Sciatic nerve (tissue), 2 donors: ENCODE results near the gene EPS15. TPM values are rescaled to one million over a fixed set of nuclear protein-coding genes. Genes with fewer than 3 reads are reported as not detected.
"Not testable (repeated sequence)": the region's sequence is repeated elsewhere in the genome, so short reads cannot be mapped to it uniquely, and the experiment has no call there.

ENCODE experiments used
- ATAC-seq: fragments of 200-7000 bp; cut with Tn5 transposase; one replicate; pipeline ENCODE4 v1.9.1; 2020; ENCODE audit warnings: mild to moderate bottlenecking, moderate library complexity
- DNase-seq: peaks from one replicate; pipeline ENCODE4 v3.0.0-alpha.2; 2020; ENCODE audit warnings: low spot score
- intact Hi-C: fragments of 100-400 bp; cut with DNase I; formaldehyde crosslinking; loops from one replicate; pipeline ENCODE4 v1.14.2; 2022
- total RNA-seq: library from RNA; stranded (reverse); fragmentation: NEBNext Ultra II Directional; extraction: Animal tissue kit (Norgen Biotek cat#: 25700); gene quantifications from one replicate; pipeline ENCODE4 v1.2.1, GENCODE V29; 2021
- donor health status: DM: no; HTN: no; CAD: no.
- donor health status: DM: no; HTN: no; CAD: no.

Gene EPS15
- total RNA-seq, 1 donor from 2014 or later, result 119 TPM

GRCh38 chr1:51518033-51518585 lies 957 bp downstream of the EPS15 start:
- intact Hi-C loops, result no loop called here
- ATAC-seq (peak; percentile 55), DNase-seq (peak; percentile 66)

DNA sequence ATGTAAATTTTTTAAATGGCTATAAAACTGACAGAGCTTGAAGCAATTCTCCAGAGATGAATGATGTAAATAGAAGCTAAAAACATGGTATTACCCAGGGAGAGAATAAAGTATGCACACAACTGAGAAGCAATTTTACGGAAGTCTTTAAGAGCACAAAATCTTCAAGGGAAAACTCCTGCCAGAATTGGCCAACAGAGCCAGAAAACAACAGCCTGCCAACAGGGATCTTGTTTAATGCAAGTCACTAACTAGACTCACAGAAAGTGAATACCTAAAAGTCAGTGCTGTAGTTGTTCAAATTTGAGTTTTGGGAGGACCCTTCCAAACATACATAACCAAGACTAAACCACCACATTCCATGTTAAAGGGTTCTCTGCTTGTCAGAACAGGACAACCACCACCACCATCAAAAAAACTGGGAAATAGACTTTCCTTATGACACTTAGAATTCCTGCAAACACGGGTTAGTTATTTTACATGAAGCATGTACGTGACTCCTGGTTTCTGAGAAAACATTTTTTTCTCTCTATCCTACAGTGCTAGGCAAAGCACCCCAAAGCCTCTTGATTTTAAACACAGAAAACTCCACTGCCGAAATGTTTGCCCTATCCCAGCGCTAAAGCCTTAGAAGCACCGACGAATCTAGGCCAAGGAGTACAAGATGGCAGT lies 1.6 kb downstream of the EPS15 start:
- ATAC-seq, result no peak
- no peak for DNase-seq
- intact Hi-C loops, result no loop called here

DNA sequence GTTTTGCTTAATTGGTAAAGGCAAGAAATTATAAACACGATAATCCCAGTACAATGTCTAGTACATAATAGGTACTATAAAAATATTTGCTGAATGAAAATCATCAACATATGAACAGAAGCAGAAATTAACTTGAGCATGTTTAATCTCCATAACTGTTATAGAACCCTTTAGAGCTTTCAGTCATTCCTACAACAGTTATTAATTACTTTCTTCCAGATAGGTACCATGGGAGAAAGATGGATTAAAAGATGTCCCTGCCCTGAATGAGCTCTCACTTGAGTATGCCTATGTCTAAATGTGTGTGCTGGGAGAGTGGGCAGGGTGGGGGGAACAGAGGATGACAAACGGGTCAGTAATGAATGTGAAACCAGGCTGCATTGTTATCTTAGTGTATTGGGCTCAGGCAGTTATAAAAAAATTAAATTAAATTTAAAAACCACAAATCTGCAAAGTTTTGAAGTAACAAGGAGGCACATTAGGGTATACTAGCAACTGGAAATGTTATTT lies 2.4 kb downstream of the EPS15 start:
- DNase-seq (no peak), ATAC-seq (no peak)
- intact Hi-C loops, result no loop called here

GRCh38 chr1:51515982-51516648 lies 3.0 kb downstream of the EPS15 start:
- ATAC-seq (no peak), DNase-seq (no peak)
- intact Hi-C loops, result no loop called here

DNA sequence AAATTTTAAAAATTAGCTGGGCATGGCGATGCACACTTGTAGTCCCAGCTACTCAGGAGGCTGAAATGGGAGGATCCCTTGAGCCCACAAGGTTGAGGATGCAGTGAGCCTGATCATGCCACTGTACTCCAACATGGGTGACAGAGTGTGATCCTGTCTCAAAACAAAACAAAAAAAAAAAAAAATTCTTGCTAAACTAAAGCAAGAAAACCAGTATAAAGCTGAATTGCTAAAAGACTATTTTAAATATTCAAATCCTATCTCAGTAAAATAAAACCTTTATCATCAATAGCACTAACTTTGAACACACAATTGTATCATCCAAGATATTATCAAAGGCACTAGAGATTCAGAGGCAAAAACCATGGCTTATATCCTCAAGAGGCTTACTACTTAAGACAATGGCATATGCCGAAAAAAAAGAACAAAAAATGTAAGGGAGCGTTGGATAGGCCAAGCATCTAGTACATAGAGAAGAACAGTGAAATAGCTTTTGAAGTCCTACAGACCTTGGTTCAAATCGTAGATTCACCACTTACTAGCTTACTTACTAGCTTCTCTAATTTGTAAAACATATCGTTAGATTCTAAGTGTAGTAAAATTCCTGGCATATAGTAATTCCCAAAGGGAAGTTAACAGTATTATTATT lies 3.6 kb downstream of the EPS15 start:
- DNase-seq, result no peak
- no peak for ATAC-seq
- intact Hi-C loops, result no loop called here

GRCh38 chr1:51514733-51515132 lies 4.3 kb downstream of the EPS15 start:
- DNase-seq (no peak), ATAC-seq (no peak)
- intact Hi-C loops, result no loop called here

GRCh38 chr1:51512606-51513005 lies 6.5 kb downstream of the EPS15 start:
- DNase-seq, result no peak
- ATAC-seq, result no peak
- intact Hi-C loops, result no loop called here

- intact Hi-C loops, result no loop called here
- ATAC-seq (no peak), DNase-seq (no peak)
These were observed 6.9 kb downstream of the EPS15 start for GRCh38 chr1:51512120-51512519.

DNA sequence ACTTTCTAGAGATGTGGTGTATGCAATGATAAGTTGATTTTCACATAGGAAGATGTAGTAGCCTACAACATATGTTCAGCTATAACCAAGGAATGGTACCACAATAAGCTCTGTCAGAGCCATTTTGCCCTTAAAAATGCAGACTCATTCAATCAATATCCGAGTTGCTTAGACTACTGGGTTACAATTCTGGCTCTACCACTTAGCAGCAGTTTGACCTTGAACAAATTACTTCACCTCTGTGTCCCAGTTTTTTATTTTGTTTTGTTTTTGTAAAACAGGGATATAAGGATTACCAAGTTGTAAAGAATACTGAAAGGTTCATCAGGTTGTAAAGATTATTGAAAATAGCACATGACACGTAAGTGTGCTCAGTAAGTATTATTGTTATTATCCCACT lies 9.3 kb downstream of the EPS15 start:
- intact Hi-C loops, result no loop called here
- ATAC-seq (no peak), DNase-seq (no peak)

GRCh38 chr1:51506537-51506936 lies 12.5 kb downstream of the EPS15 start:
- DNase-seq, result no peak
- intact Hi-C loops, result no loop called here
- ATAC-seq, result peak; percentile 70

- ATAC-seq (no peak), DNase-seq (no peak)
- intact Hi-C loops, result no loop called here
These were observed 14.1 kb downstream of the EPS15 start for GRCh38 chr1:51504806-51505525.

DNA sequence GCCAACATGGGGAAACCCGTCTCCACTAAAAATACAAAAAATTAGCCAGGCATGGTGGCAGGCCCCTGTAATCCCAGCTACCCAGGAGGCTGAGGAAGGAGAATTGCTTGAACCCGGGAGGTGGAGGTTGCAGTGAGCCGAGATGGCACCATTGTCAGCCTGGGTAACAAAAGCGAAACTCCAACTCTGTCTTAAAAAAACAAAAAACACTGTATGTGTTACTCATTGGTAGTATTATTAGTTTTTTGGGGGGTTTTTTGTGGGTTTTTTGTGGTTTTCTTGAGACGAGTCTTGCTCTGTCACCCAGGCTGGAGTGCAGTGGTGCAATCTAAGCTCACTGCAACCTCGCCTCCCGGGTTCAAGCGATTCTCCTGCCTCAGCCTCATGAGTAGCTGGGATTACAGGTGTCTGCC lies 17.8 kb downstream of the EPS15 start:
- ATAC-seq, DNase-seq, intact Hi-C loops: not testable (repeated sequence)

DNA sequence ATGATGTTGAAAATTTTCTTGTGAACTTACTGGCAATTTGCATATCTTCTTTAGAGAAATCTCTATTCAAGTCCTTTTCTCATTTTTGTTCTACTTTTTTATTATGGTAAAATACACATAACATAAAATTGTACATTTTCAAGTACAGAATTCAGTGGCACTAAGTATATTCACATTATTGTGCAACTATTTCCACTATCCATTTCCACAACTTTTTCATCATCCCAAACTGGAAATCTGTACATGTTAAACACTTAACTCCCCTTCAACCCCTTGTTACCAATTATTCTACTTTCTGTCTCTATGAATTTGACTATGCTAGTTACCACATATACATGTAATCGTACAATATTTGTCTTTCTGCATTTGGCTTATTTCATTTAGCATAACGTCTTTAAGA lies 19.4 kb downstream of the EPS15 start:
- ATAC-seq, result no peak
- no peak for DNase-seq
- intact Hi-C loops, result no loop called here

GRCh38 chr1:51498924-51499323 lies 20.1 kb downstream of the EPS15 start:
- DNase-seq (no peak), ATAC-seq (no peak)
- intact Hi-C loops, result no loop called here

DNA sequence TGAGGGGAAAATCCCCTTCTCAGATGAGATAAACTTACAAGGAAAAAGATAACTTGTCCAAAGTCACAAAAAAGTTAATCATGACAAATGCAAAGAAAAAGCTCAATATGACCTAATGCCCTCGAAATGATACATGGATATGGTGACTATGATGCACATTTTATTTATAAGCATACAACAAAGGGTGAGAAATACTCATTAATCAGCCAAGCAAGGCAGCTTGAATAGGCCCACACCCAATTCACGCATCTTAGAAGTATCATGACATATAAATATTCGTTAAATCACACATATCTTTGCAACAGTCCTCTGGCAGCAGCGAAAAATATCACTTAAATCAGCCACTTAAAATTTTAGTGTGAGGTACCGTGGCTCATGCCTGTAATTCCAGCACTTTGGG lies 21.7 kb downstream of the EPS15 start:
- ATAC-seq, result no peak
- DNase-seq, result no peak
- intact Hi-C loops, result no loop called here

DNA sequence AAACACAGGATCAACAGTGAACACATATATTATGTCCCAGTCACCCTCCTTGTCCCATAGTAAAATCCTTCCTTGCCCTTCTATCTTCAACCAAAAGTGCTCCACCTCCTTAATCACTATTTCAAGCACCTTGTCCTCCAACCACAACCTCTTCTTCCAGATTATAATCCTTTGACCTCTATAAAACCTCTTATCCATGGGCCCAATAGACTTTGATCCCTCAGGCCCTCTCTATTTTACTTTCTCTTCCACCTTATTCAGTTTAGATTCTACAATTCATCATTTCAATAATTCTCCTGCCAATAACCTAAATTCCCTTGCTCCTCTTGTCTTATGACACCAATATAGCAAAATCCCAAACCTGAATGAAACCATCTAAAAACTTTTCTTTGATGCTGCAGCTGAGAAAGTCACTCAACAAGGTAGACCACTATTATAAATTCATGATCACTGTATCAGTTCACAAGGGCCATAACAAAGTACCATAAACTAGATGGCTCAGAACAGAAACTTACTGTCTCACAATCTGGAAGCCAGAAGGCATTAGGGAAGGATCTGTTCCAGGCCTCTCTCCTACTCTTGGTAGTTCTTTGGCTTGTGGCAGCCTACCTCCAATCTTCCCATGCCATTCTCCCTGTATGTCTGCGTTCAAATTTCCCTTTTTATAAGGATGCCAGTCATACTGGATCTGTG lies 24.8 kb downstream of the EPS15 start:
- intact Hi-C loops, result no loop called here
- DNase-seq, result no peak
- ATAC-seq, result no peak

DNA sequence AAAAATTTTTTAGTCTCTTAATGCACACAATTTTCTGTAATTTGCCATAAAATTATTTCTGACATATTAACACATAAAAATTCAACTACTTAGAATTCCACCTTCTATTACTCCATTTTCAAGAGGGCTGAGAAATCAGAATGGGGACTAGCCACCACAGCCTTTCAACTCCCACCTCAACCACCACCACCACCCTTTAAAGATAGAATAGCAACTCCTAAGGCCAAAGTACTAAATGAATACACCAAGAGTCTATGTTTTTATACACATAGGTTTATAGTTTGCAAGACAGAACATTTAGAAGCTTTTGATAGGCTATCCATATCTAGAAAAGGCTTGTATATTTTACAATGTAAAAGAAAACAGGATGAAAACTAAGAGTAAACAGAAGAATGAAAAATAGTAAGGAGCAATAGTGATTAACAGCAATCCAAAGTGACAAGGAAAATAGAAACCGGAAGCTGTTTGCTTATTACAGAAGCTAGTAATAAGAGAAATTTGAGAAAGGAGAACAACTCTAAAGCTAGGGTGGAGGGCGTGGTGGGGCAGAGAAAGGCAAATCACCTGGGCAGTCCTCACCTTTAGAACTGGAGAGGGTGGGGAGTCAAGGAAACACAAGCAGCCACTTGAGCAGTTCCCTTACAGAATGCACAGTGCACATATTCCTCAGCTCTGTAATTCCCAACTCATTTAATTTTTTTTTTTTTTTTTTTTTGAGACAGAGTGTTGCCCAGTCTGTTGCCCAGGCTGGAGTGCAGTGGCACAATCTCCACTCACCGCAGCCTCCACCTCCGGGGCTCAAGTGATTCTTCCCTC lies 27.7 kb downstream of the EPS15 start:
- intact Hi-C loops, result no loop called here
- DNase-seq (no peak), ATAC-seq (no peak)

- intact Hi-C loops, result no loop called here
- DNase-seq (no peak), ATAC-seq (no peak)
These were observed 29.6 kb downstream of the EPS15 start for GRCh38 chr1:51489472-51489871.
